Measurements from ENCODE around the gene TMEM50A.
"Not testable (repeated sequence)": the region's sequence is repeated elsewhere in the genome, so short reads cannot be mapped to it uniquely, and the experiment has no call there.

GRCh38 chr1:25322127-25322526 lies 16.0 kb upstream of the TMEM50A start:
- not testable (repeated sequence) for TF ChIP-seq REST (IDR thresholded peaks at IDR 0.05; ENCODE audit: borderline replicate concordance in 1 of 2, low read depth in 1 of 2, low read length in 2 of 2); FOXC1 (CRISPR knock-in tag; IDR thresholded peaks at IDR 0.05; ENCODE audit: borderline replicate concordance); RFX5 (IDR thresholded peaks at IDR 0.05; ENCODE audit: low read depth, low read length); ZNF670 (CRISPR knock-in tag; IDR thresholded peaks at IDR 0.05; ENCODE audit: borderline replicate concordance); SMC3 (IDR thresholded peaks at IDR 0.05; ENCODE audit: low read length); ZHX1 (CRISPR knock-in tag; IDR thresholded peaks at IDR 0.05; ENCODE audit: low read depth)
